GM21423 (cell line): ENCODE data around the gene LAMA1.

Experiments used
- ATAC-seq: cut with Tn5 transposase; IDR thresholded peaks from one replicate; pipeline ENCODE4 v1.9.1; 2021; ENCODE audit warnings: mild to moderate bottlenecking, moderate library complexity; ENCODE audit not compliant: unreplicated experiment

LAMA1 gene

DNA sequence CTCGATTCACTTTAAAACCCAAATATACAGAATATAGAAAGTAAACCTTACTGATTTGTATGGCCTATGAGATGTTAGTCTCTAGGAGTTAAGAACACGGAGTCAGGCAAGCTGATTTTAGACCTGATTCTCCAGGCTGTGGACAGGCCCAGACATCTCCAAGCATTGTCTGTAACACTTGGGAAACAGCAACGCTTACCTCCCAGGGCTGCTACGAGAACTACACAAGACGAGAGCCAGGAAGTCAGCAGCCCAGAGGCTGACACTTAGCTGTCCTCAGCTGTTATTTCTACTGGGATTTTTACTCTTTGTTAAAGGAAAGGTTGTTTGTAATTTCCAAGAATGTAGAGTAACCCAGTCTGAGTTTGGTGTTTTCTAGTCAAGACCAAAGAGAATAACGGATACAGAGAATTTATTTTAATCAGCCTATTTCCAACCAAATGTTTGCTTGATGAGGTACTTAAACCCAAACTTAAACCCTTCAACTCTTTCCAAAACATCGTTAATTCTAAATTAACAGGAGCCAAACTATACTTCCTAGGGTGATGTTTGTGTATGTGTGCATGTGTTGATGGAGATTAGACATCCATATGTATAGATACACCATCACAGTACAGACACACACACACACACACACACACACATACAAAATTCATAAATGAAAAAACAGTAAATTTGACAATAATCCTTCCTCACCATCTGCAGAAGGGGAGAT is 123.4 kb downstream of the LAMA1 start:
- ATAC-seq, result no peak

GRCh38 chr18:6992761-6993160 is 124.8 kb downstream of the LAMA1 start:
- no peak for ATAC-seq

DNA sequence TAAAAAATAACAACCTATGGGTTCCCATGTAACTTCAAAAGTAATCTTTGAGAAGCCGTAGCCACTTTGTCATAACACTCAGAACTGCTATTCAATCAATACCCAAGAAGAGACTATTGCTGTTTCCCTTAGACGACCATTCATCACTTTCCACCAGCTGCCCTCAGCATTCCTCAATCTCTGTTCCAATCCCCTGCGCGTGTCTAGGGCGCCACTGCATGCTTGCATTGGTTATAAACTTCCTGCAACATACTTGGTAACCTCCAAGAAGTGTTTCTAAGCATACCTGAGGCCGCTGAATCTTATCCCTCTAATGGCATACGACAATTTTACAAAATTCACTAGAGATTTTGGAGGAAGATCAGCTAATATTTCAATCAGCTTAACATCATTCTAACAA is 134.2 kb downstream of the LAMA1 start:
- no peak for ATAC-seq

DNA sequence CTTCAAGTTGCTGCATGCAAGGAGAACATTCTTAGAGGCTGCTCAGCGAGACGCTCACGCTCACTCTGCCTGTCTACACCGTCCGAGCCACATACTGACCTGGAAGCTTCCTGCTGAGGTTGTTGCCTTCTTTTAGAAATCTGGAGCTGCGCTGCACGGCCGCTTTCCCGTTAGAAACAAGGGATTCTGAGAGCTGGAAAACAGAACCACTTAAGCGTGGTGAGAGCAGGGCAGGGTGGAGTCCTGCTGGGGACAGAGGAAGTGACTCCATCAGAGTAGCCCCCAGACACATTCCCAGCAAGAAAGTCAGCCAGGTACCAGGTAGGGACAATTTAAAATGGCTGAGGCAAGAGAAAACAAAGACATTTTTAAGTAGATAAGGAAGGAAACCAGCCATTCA is 135.2 kb downstream of the LAMA1 start:
- no peak for ATAC-seq

DNA sequence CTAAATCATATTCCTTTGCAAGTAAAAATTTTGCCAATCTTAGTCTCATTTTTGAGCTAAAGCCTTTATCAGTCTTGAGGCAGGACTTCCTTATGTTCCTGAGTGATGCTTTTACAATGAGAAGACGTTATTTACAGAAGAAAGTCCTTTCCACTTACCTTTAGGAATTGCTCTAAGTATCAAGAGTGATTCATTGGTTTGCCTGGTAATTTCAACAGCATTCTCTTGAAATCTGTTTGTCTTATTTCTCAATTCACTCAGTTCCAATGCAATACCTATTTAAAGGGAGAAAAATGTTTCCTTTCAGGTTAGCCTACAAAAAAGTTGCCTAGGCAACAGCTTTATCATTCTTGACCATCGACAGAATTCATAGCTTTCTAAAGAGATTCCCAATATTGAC is 137.2 kb downstream of the LAMA1 start:
- ATAC-seq, result no peak

DNA sequence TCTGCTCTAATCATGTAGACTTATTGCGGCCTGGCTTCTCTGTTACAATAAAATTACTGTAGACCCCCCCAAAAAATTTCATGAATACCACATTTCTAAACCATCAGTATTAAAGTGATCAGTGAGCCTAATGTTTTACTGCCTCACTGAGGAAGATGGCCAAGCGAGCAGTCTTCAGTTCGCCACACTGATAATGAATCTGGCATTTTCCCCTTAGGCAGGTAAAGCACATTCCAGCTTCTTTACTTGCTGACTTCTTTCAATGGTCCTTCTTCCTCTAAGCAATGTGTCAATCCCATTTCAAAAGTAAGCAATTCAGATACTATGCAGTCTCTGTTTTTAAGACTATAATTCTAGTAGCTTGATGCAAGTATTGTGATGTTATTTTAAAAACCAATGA is 137.6 kb downstream of the LAMA1 start:
- no peak for ATAC-seq

- ATAC-seq, result no peak
Observed at GRCh38 chr18:6976935-6977334, 140.7 kb downstream of the LAMA1 start.

DNA sequence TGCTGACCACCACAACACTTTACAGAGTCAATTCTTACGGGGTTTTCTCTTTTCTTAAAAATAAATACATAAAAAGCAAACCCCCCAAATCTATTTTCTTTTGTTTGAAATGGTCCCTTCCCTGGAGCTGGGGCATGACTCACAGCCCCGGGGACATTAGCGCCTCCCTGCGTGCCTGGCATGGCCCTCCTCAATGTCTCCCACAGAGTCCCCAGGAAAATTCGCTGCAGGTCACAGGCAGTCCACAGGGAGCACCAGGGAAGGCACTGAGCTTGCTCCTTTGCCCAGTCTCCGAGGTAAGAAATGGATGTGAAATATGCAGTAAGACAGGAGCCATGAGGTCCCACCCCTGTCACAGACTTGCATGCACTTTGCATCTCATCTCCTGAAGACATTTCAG is 142.5 kb downstream of the LAMA1 start:
- ATAC-seq, result no peak

DNA sequence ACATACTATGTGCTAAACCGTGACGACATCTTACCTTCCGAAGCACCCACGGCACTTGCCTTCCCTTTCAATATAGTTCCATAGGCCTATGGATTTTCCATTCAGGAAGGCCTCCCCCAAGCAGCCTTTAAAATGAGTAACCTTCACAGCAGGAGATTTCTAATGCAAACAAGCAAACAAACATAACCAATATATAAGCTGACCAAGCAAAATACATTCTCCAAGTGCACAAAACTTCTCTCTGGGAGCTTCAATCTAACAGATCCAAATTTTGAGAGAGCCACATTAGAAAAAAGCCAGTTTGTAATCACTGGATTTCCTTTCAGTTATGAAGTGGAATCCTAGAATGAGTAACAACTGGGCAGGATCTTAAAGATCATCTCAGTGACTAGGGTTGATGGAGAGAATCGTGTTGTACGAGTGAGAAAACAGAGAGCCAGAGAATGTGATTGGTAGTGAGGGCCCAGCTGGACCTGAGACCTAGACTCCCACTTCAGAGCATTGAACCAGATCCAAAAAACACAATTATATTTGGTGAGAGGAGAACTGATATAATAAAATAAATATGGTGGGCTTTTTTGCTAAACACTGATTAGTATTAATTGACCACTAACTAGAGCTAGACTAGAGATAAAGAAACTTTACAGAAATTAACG is 145.6 kb downstream of the LAMA1 start:
- ATAC-seq, result no peak

DNA sequence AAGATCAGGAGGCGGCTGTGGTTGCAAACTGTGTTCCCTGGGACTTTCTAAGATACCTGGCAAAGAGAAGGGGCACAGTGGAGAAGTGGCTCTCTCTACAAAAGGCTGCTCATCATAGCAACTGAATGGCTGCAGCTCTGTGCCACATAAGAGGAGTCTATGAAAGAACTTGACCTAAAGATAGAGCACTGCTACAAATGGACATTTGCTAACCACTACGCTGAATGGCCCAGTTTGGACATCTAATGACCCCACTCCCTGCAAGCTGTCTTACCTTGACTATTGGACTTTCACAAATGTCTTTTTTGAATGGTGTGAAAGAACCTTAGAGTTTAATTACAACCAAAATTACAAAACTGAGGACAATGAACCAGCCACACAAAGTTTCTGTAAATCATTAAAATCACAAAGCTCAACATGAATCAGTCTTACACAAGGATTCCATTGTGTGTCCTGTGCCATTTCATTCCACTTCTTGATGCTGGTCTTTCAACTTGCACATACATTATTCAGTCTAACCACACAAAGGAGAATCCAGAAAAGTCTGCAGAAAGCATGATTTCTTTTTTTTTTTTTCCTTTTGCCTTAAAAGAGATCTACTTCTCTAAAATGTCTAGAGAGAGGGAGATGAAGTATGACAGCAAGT is 154.0 kb downstream of the LAMA1 start:
- no peak for ATAC-seq

DNA sequence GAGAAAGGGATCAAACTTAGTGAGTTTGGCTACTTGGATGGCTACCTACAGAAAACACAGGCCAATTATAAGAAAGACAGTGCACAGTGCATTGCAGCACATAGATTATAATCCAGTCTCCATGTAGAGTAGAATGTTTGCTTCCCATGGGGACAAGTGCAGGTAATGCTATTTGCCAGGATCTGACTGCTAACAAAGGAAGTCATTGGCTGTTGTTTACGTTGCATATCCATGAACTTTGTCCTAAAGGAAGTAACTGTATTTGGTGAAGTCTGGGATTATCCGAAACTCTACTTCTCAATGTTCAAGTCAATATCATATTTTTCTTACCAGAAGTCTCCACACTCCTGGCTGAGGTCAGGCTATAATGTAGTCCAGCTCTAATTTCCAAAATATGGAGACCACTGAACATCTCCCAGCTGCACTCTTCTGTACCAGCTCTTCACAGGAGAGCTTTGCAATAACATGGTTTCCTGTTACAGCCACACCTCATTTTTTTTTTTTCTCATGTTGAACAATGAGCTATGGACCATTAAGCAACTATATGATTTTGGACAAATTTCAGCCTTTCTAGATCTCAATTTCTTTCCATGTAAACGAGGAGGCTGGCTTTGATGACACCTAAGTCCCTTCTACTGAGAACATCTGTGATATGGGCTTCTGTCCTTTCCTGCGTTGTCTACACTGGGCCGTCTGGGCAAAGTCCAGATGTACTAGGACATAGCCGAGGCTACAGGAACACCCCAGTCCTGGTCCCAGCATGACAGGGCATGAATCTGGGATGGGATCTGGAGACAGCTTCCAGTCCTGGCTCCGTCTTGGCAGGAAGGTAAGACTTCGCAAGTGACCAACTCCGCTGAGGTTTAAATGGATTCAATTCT is 154.8 kb downstream of the LAMA1 start:
- ATAC-seq, result no peak

- ATAC-seq, result no peak
Observed at GRCh38 chr18:6961331-6961730, 156.3 kb downstream of the LAMA1 start.

DNA sequence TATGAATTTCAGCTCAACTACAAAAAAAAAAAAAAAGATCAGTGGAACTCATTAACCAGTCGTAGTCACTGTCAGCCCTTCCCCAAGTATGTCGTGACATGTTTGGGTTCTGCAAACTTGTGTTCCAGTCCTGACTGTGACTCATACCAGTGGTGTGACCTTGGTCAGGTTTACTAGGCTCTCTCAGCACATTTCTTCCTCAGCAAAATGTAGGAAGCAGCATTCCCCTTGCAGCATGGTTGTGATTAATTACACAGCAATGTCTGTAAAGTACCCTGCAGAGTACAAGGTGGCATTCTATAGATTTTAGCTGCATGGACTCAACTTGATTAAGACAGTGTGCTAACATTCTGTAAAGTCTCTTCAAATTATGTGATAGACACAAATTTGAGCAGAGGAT is 156.9 kb downstream of the LAMA1 start:
- ATAC-seq, result no peak

DNA sequence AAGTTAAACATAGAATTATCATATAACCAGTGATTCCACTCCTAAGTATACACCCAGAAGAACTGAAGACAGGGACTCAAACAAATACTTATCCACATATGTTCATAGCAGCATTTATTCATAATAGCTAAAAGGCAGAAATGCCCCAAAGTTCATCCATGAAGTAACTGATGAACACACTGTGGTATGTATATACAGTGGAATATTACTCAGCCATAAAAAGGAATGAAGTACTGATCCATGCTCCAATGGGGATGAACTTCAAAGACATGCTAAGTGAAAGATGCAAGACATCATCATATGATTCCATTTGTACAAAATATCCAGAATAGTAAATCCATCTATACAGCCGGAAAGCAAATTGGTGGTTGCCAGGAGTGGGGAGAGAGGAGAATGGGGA is 157.5 kb downstream of the LAMA1 start:
- no peak for ATAC-seq

DNA sequence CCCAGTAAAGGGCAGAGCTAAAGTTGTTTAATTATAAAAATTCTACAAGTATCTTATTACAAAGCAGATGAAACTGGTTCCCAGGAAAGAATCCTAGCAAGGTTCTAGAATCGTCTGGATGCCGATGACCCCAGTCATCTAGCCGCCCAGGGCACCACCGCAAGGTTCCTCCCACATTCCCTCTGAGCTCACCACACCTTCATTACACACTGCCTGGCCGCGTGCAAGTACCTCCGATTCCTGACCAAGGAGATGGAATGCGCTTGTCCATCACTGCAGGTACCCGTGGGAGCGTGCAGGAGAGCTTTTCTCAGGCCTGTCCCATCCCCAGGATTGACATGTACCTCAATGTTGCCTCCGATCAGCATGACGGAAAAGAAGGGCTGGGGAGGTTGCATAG is 158.5 kb downstream of the LAMA1 start:
- ATAC-seq, result no peak

- ATAC-seq, result no peak
Observed at GRCh38 chr18:6956999-6957398, 160.6 kb downstream of the LAMA1 start.

GRCh38 chr18:6956495-6956894 is 161.1 kb downstream of the LAMA1 start:
- ATAC-seq, result no peak

GRCh38 chr18:6955304-6955703 is 162.3 kb downstream of the LAMA1 start:
- no peak for ATAC-seq

DNA sequence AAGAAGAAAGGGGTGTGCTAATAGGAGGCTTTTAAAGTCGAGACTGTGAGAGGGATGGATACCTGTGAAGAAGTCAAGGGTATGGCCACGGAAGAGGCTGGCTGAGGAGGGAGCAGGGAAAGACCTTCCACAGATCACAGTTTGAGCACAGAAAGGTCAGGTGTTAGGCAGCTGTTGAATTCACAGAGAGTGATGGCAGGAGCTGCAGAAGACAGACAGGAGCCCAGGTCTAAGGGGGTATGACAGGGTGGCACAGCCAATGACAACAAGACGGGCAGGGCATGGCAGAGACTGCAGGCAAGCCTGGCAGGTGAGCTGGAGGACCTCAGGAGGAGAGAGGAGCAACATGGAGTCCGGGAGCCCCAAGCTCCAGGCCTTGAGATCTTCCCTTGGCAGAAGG is 163.1 kb downstream of the LAMA1 start:
- ATAC-seq, result no peak

GRCh38 chr18:6951336-6952090 is 166.1 kb downstream of the LAMA1 start:
- ATAC-seq, result no peak

DNA sequence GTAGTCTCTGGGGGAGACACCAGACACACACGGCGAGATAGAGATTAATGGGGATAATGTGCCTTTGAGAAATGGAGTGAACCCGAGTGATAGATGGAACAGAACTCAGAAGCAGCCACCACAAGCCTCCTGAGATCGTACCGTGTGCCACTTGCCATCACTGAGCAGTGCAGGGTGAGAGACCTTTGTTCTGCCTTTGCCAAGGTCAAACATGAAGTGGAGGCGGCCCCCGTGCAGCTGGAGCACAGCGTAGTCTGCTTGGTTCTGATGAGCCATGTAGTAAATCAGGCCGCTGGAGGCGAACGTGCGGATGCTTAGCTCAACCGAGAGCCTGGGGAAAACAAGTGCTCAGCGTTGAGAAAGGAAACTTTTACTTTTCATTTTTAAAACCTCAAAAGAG is 167.0 kb downstream of the LAMA1 start:
- ATAC-seq, result no peak
